HFFc6 (cell line): ENCODE data around the gene CYTH4. TPM values are rescaled to one million over a fixed set of nuclear protein-coding genes. Genes with fewer than 3 reads are reported as not detected.

Experiments used
- DNase-seq: peaks from one replicate; pipeline ENCODE4 v3.0.0-alpha.2; 2018
- H3K27ac Mint-ChIP-seq: 2 replicates; pipeline ENCODE4 v1.8.0; 2020; ENCODE audit warnings: mild to moderate bottlenecking, mixed read lengths
- H3K27me3 Mint-ChIP-seq: 2 replicates; pipeline ENCODE4 v1.8.0; 2021; ENCODE audit warnings: mild to moderate bottlenecking, moderate library complexity, mixed read lengths; ENCODE audit not compliant: insufficient read depth
- H3K36me3 Mint-ChIP-seq: 2 replicates; pipeline ENCODE4 v1.8.0; 2021; ENCODE audit warnings: low read depth, mixed read lengths
- H3K4me1 Mint-ChIP-seq: 2 replicates; pipeline ENCODE4 v1.8.0; 2020; ENCODE audit warnings: low read depth, mixed read lengths
- H3K4me3 Mint-ChIP-seq: 2 replicates; pipeline ENCODE4 v1.8.0; 2020; ENCODE audit warnings: mild to moderate bottlenecking, moderate library complexity, mixed read lengths
- H3K9me3 Mint-ChIP-seq: 2 replicates; pipeline ENCODE4 v1.8.0; 2020; ENCODE audit warnings: mild to moderate bottlenecking, mixed read lengths
- total RNA-seq, 6 experiments: library from RNA; stranded (reverse); fragmentation: NEBNext Ultra II Directional; extraction: Animal tissue kit (Norgen Biotek cat#: 25700); gene quantifications; 2 replicates in 1 of 6; 3 replicates in 5 of 6; pipeline ENCODE4 v1.2.3, GENCODE V29; 2021
- TF ChIP-seq, protein P1 (sequence below): fragments of 200-600 bp; sonication (generic); IDR thresholded peaks from 2 replicates; pipeline ENCODE4 v1.5.0; 2021; ENCODE audit warnings: antibody characterized with exemption, mild to moderate bottlenecking

Gene CYTH4
- total RNA-seq, 6 experiments from 2014 or later = 0.28 TPM; not detected in 5

DNA sequence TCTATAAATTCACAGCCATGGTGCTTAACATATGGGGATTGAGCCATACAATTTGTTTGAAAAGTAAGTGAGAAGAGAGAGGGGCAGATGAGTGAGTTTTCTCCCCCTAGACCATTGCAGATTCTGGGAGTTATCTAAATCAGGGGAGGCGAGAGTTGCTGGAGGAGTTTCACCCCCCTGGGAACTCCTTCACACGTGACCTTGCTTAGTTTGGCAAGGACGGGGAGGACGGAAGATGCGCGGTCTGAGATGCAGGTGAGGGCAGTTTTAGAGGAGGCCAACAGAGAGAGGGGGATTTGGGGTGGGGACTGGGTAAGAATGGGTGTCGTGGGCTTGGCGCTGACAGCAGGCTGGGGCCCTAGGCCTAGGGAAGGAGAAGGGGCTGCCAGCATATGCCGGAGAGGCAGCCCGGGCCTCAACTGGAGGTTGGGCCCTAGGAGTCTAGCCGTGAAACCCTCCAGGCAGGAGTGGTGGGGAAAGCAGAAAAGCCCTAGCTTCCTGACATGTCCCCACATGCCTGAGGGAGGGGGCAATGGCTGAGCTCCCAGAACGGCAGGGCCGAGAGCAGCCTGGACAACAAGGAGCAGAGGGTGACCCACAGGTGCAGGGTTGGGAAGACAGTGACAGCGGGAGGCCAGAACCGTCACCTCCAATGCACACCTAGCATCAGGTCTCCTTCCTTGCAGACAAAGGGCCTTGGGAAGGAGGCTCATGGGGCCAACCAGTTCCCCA lies 81.1 kb downstream of the CYTH4 start:
- Mint-ChIP-seq H3K27ac (no peak overlapping the region), H3K4me3 (no peak overlapping the region), H3K4me1 (no peaks in the 10 kb centered on the region), H3K27me3 (peaks cover 16% of the 10 kb centered on the region), H3K36me3 (no peaks in the 10 kb centered on the region), H3K9me3 (no peaks in the 10 kb centered on the region)
- TF ChIP-seq, protein P1, sequence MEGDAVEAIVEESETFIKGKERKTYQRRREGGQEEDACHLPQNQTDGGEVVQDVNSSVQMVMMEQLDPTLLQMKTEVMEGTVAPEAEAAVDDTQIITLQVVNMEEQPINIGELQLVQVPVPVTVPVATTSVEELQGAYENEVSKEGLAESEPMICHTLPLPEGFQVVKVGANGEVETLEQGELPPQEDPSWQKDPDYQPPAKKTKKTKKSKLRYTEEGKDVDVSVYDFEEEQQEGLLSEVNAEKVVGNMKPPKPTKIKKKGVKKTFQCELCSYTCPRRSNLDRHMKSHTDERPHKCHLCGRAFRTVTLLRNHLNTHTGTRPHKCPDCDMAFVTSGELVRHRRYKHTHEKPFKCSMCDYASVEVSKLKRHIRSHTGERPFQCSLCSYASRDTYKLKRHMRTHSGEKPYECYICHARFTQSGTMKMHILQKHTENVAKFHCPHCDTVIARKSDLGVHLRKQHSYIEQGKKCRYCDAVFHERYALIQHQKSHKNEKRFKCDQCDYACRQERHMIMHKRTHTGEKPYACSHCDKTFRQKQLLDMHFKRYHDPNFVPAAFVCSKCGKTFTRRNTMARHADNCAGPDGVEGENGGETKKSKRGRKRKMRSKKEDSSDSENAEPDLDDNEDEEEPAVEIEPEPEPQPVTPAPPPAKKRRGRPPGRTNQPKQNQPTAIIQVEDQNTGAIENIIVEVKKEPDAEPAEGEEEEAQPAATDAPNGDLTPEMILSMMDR = no peak
- no peak for DNase-seq

Other genes starting within 250 kb of the CYTH4 start
- 10 to 100 TPM; 39.8 to 46.4 (median 43.3) TPM for gene KCTD17, start 230.8 kb upstream of the CYTH4 start, total RNA-seq
- not detected for gene TMPRSS6, start 172.8 kb upstream of the CYTH4 start, total RNA-seq
- not detected for gene IL2RB, start 132.6 kb upstream of the CYTH4 start, total RNA-seq
- gene C1QTNF6, start 94.3 kb upstream of the CYTH4 start, total RNA-seq = 1 to 10 TPM; 3.3 to 5.0 (median 4.0) TPM
- not detected for gene SSTR3, start 70.0 kb upstream of the CYTH4 start, total RNA-seq
- gene RAC2, start 38.2 kb upstream of the CYTH4 start, total RNA-seq = 10 to 100 TPM; 29.9 to 57.2 (median 53.5) TPM
- 1 to 10 TPM; 1.2 to 5.8 (median 1.4) TPM for gene ELFN2, start 145.0 kb downstream of the CYTH4 start, total RNA-seq
- gene MFNG, start 203.9 kb downstream of the CYTH4 start, total RNA-seq = not detected
- 1 to 10 TPM; 4.4 to 5.6 (median 4.8) TPM for gene CARD10, start 236.9 kb downstream of the CYTH4 start, total RNA-seq